HEK293 (cell line): ENCODE measurements around the gene FIGNL1.

Experiments
- CTCF ChIA-PET: fragments of 350-600 bp; formaldehyde crosslinking; extraction: SDS; loops from one replicate; lab custom pipeline; 2021; ENCODE audit warnings: antibody characterized with exemption; lab: Yijun Ruan, JAX
- POLR2A ChIA-PET: fragments of 300-600 bp; formaldehyde crosslinking; extraction: SDS; loops from one replicate; lab custom pipeline; 2020; ENCODE audit warnings: antibody characterized with exemption, inconsistent platforms; lab: Yijun Ruan, JAX
- H3K27ac ChIP-seq: fragments of 200-500 bp; sonication (Bioruptor generic); 2 replicates; pipeline ENCODE4 v1.5.1; 2014; ENCODE audit warnings: low read depth, low read length, control low read depth, inconsistent platforms; ENCODE audit errors: extremely low read depth
- H3K36me3 ChIP-seq, 2 experiments: fragments of 200-500 bp in 1 of 2; sonication (Bioruptor generic) in 1 of 2; 1 replicate in 1 of 2; 2 replicates in 1 of 2; pipeline ENCODE4 v1.5.1; 2014 to 2017; ENCODE audit warnings: inconsistent platforms in 2 of 2, low read length in 2 of 2; ENCODE audit not compliant: control insufficient read depth in 2 of 2, insufficient read depth in 1 of 2
- H3K4me1 ChIP-seq: fragments of 200-500 bp; sonication (Bioruptor generic); 2 replicates; pipeline ENCODE4 v1.5.1; 2014; ENCODE audit warnings: mild to moderate bottlenecking, low read length, inconsistent platforms; ENCODE audit not compliant: control insufficient read depth, insufficient read depth
- H3K4me3 ChIP-seq: 2 replicates; pipeline ENCODE4 v1.5.1; 2011; ENCODE audit warnings: low read depth, mild to moderate bottlenecking, control low read depth, low read length, moderate library complexity
- H3K9me3 ChIP-seq: fragments of 200-500 bp; sonication (Bioruptor generic); 2 replicates; pipeline ENCODE4 v1.5.1; 2014; ENCODE audit warnings: low read depth, low read length, inconsistent platforms; ENCODE audit not compliant: control insufficient read depth, insufficient read depth
- KLF8 ChIP-seq: fragments of 450-650 bp; formaldehyde crosslinking; IDR thresholded peaks from 2 replicates; pipeline ENCODE4 v1.5.1; 2016; ENCODE audit warnings: missing biosample characterization, missing genetic modification characterization
- PBX3 ChIP-seq: sonication (generic); formaldehyde crosslinking; IDR thresholded peaks from 2 replicates; pipeline ENCODE4 v1.8.1; 2022; ENCODE audit warnings: mild to moderate bottlenecking, moderate library complexity, missing genetic modification reagents
- PRDM4 ChIP-seq: fragments of 450-650 bp; formaldehyde crosslinking; IDR thresholded peaks from 2 replicates; pipeline ENCODE4 v1.5.1; 2017; ENCODE audit warnings: missing biosample characterization, missing genetic modification characterization
- ZBTB20 ChIP-seq: fragments of 450-650 bp; formaldehyde crosslinking; IDR thresholded peaks from 2 replicates; pipeline ENCODE4 v1.5.1; 2016; ENCODE audit warnings: missing biosample characterization, missing genetic modification characterization
- ZNF121 ChIP-seq: fragments of 450-650 bp; formaldehyde crosslinking; IDR thresholded peaks from 2 replicates; pipeline ENCODE4 v1.5.1; 2016; ENCODE audit warnings: missing biosample characterization, missing genetic modification characterization
- ZNF248 ChIP-seq: fragments of 450-650 bp; formaldehyde crosslinking; IDR thresholded peaks from 2 replicates; pipeline ENCODE4 v1.5.1; 2017; ENCODE audit warnings: missing biosample characterization, missing genetic modification characterization
- ZNF274 ChIP-seq, 2 experiments: fragments of 200-500 bp in 1 of 2; fragments of 450-650 bp in 1 of 2; sonication (Bioruptor generic) in 1 of 2; formaldehyde crosslinking in 1 of 2; IDR thresholded peaks; 2 replicates each; pipeline versions ENCODE4 v1.5.1 to v1.6.1; 2014 to 2016; ENCODE audit warnings: borderline replicate concordance in 1 of 2, inconsistent platforms in 1 of 2, low read length in 1 of 2, missing biosample characterization in 1 of 2, missing genetic modification characterization in 1 of 2
- ZNF280D ChIP-seq: fragments of 450-650 bp; formaldehyde crosslinking; IDR thresholded peaks from 2 replicates; pipeline ENCODE4 v1.5.1; 2016; ENCODE audit warnings: missing biosample characterization, missing genetic modification characterization
- ZNF335 ChIP-seq: fragments of 450-650 bp; formaldehyde crosslinking; conservative IDR thresholded peaks from 2 replicates; pipeline ENCODE4 v1.5.1; 2016; ENCODE audit warnings: missing biosample characterization, missing genetic modification characterization
- ZNF366 ChIP-seq: fragments of 450-650 bp; formaldehyde crosslinking; conservative IDR thresholded peaks from 2 replicates; pipeline ENCODE4 v1.5.1; 2016; ENCODE audit warnings: missing biosample characterization, missing genetic modification characterization
- ZNF394 ChIP-seq: fragments of 450-650 bp; formaldehyde crosslinking; IDR thresholded peaks from 2 replicates; pipeline ENCODE4 v1.5.1; 2016; ENCODE audit warnings: missing biosample characterization, missing genetic modification characterization, mild to moderate bottlenecking, moderate library complexity, borderline replicate concordance
- ZNF501 ChIP-seq: fragments of 450-650 bp; formaldehyde crosslinking; IDR thresholded peaks from 2 replicates; pipeline ENCODE4 v1.5.1; 2016; ENCODE audit warnings: missing biosample characterization, missing genetic modification characterization
- ZNF530 ChIP-seq: fragments of 450-650 bp; formaldehyde crosslinking; IDR thresholded peaks from 2 replicates; pipeline ENCODE4 v1.5.1; 2016; ENCODE audit warnings: low read depth, missing biosample characterization, missing genetic modification characterization
- ZNF621 ChIP-seq: fragments of 450-650 bp; formaldehyde crosslinking; IDR thresholded peaks from 2 replicates; pipeline ENCODE4 v1.5.1; 2017; ENCODE audit warnings: missing biosample characterization, missing genetic modification characterization
- ZNF776 ChIP-seq: fragments of 450-650 bp; formaldehyde crosslinking; IDR thresholded peaks from 2 replicates; pipeline ENCODE4 v1.5.0; 2017; ENCODE audit warnings: missing biosample characterization, missing genetic modification characterization, borderline replicate concordance
- ZNF792 ChIP-seq: fragments of 450-650 bp; formaldehyde crosslinking; IDR thresholded peaks from 2 replicates; pipeline ENCODE4 v1.5.1; 2016; ENCODE audit warnings: missing biosample characterization, missing genetic modification characterization
- ZSCAN30 ChIP-seq: fragments of 450-650 bp; IDR thresholded peaks from 2 replicates; pipeline ENCODE4 v1.5.1; 2018; ENCODE audit warnings: missing biosample characterization, mild to moderate bottlenecking, missing genetic modification characterization, moderate library complexity
- TF ChIP-seq, protein P1 (sequence below): fragments of 450-650 bp; formaldehyde crosslinking; IDR thresholded peaks from 2 replicates; pipeline ENCODE4 v1.5.1; 2016; ENCODE audit warnings: missing biosample characterization, missing genetic modification characterization
- TF ChIP-seq, protein P2 (sequence below): fragments of 450-650 bp; formaldehyde crosslinking; IDR thresholded peaks from 2 replicates; pipeline ENCODE4 v1.5.1; 2016; ENCODE audit warnings: missing biosample characterization, missing genetic modification characterization
- TF ChIP-seq, protein P3 (sequence below): fragments of 450-650 bp; formaldehyde crosslinking; IDR thresholded peaks from 2 replicates; pipeline ENCODE4 v1.5.1; 2017; ENCODE audit warnings: missing biosample characterization, missing genetic modification characterization
- TF ChIP-seq, protein P4 (sequence below): fragments of 450-650 bp; formaldehyde crosslinking; IDR thresholded peaks from 2 replicates; pipeline ENCODE4 v1.5.1; 2017; ENCODE audit warnings: missing biosample characterization, missing genetic modification characterization

Gene FIGNL1

GRCh38 chr7:50421043-50421442, 29.1 kb downstream of the FIGNL1 start:
- POLR2A ChIA-PET: no interaction called here
- no peaks in the 10 kb centered on the region for H3K4me1 ChIP-seq
- H3K4me3 ChIP-seq: no peak overlapping the region
- no peaks in the 10 kb centered on the region for H3K36me3 ChIP-seq
- H3K9me3 ChIP-seq: no peaks in the 10 kb centered on the region
- TF ChIP-seq ZNF248 (tag by site-specific recombination): no peak
- TF ChIP-seq, protein P1, sequence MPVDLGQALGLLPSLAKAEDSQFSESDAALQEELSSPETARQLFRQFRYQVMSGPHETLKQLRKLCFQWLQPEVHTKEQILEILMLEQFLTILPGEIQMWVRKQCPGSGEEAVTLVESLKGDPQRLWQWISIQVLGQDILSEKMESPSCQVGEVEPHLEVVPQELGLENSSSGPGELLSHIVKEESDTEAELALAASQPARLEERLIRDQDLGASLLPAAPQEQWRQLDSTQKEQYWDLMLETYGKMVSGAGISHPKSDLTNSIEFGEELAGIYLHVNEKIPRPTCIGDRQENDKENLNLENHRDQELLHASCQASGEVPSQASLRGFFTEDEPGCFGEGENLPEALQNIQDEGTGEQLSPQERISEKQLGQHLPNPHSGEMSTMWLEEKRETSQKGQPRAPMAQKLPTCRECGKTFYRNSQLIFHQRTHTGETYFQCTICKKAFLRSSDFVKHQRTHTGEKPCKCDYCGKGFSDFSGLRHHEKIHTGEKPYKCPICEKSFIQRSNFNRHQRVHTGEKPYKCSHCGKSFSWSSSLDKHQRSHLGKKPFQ (tag by site-specific recombination): no peak
- TF ChIP-seq ZNF274 (IDR thresholded peaks at IDR 0.05; ENCODE audit: low read length): no peak
- TF ChIP-seq ZNF274 (tag by site-specific recombination; IDR thresholded peaks at IDR 0.05; ENCODE audit: borderline replicate concordance): no peak
- TF ChIP-seq, protein P2, sequence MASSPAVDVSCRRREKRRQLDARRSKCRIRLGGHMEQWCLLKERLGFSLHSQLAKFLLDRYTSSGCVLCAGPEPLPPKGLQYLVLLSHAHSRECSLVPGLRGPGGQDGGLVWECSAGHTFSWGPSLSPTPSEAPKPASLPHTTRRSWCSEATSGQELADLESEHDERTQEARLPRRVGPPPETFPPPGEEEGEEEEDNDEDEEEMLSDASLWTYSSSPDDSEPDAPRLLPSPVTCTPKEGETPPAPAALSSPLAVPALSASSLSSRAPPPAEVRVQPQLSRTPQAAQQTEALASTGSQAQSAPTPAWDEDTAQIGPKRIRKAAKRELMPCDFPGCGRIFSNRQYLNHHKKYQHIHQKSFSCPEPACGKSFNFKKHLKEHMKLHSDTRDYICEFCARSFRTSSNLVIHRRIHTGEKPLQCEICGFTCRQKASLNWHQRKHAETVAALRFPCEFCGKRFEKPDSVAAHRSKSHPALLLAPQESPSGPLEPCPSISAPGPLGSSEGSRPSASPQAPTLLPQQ: no peak
- TF ChIP-seq, protein P3, sequence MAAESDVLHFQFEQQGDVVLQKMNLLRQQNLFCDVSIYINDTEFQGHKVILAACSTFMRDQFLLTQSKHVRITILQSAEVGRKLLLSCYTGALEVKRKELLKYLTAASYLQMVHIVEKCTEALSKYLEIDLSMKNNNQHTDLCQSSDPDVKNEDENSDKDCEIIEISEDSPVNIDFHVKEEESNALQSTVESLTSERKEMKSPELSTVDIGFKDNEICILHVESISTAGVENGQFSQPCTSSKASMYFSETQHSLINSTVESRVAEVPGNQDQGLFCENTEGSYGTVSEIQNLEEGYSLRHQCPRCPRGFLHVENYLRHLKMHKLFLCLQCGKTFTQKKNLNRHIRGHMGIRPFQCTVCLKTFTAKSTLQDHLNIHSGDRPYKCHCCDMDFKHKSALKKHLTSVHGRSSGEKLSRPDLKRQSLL: no peak
- CTCF ChIA-PET: interaction anchor here (0.7 to 0.9 kb wide), 4 partner anchors 221 to 829 kb away, joined by 3 to 4 read pairs (median 3); no protein-coding TSS in a partner anchor
- no peak overlapping the region for H3K27ac ChIP-seq

- H3K4me1 ChIP-seq: no peaks in the 10 kb centered on the region
- no peaks in the 10 kb centered on the region for H3K36me3 ChIP-seq
- ChIA-PET POLR2A (no interaction called here), CTCF (interaction anchor here (0.6 to 3.4 kb wide), 27 partner anchors 8 to 1868 kb away, joined by 3 to 30 read pairs (median 4); no protein-coding TSS in a partner anchor)
- no peaks in the 10 kb centered on the region for H3K9me3 ChIP-seq
- H3K27ac ChIP-seq: no peak overlapping the region
- no peak overlapping the region for H3K4me3 ChIP-seq
- TF ChIP-seq ZNF394 (tag by site-specific recombination) (no peak), ZSCAN30 (no peak), ZNF121 (tag by site-specific recombination) (no peak), ZNF530 (tag by site-specific recombination) (no peak), PBX3 (CRISPR knock-in tag) (no peak), ZNF621 (tag by site-specific recombination) (no peak), ZNF501 (tag by site-specific recombination) (no peak), ZNF366 (tag by site-specific recombination) (no peak), ZNF792 (tag by site-specific recombination) (no peak), ZBTB20 (no peak), ZNF335 (no peak), ZNF280D (tag by site-specific recombination) (no peak), KLF8 (no peak), PRDM4 (no peak), ZNF776 (tag by site-specific recombination) (no peak)
- TF ChIP-seq, protein P4, sequence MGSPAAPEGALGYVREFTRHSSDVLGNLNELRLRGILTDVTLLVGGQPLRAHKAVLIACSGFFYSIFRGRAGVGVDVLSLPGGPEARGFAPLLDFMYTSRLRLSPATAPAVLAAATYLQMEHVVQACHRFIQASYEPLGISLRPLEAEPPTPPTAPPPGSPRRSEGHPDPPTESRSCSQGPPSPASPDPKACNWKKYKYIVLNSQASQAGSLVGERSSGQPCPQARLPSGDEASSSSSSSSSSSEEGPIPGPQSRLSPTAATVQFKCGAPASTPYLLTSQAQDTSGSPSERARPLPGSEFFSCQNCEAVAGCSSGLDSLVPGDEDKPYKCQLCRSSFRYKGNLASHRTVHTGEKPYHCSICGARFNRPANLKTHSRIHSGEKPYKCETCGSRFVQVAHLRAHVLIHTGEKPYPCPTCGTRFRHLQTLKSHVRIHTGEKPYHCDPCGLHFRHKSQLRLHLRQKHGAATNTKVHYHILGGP (tag by site-specific recombination): no peak
These were observed 31.4 kb downstream of the FIGNL1 start for GRCh38 chr7:50418526-50419290.
